Measurements from ENCODE around the gene CPTP. TPM values are rescaled to one million over a fixed set of nuclear protein-coding genes. Genes with fewer than 3 reads are reported as not detected.

The CPTP gene
- total RNA-seq, 1 donor from 2014 or later: 1.0 TPM

DNA sequence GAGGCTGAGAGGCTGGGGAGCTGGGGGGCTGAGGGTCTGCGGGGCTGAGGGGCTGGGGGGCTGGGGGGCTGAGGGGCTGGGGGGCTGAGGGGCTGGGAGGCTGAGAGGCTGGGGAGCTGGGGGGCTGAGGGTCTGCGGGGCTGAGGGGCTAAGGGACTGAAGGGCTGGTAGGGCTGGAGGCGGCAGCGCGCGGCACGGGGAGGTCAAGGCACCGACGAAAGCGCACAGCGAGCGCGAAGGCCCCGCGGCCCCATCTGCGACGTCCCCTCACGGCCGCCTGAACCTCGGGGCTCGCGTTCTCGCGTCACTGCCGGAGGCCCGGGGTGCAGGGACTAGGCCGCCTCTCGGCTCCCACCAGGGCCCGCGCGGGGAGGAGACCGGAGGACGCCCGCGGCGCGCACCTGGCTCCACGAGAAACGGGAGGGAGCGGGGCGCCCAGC, 498 bp upstream of the CPTP start:
- Histone ChIP-seq H3K9ac (peak overlapping the region; percentile 90), H3K4me2 (peak overlapping the region; percentile 99), H3K4me3 (peak overlapping the region; percentile 90), H3K4me1 (peaks cover 4% of the 10 kb centered on the region), H3K36me3 (no peaks in the 10 kb centered on the region), H4K20me1 (ENCODE audit: low read depth) (peaks cover 59% of the 10 kb centered on the region), H2AFZ (replicated peaks) (peak overlapping the region; percentile 22), H3F3A (ENCODE audit: low read depth) (no peaks in the 10 kb centered on the region), H3K79me2 (ENCODE audit: low read depth) (peaks cover 61% of the 10 kb centered on the region), H3K27me3 (no peaks in the 10 kb centered on the region), H3K9me3 (ENCODE audit: low read depth) (no peaks in the 10 kb centered on the region), H3K27ac (no peak overlapping the region)
- DNase-seq (ENCODE audit: low spot score): no peak
- H3K36me3 Mint-ChIP-seq: peaks cover 6% of the 10 kb centered on the region
- peaks cover 11% of the 10 kb centered on the region for H3K4me1 Mint-ChIP-seq
- H3K4me3 Mint-ChIP-seq: peak overlapping the region; percentile 88
- H3K27me3 Mint-ChIP-seq (ENCODE audit: insufficient read depth, low read depth): peaks cover 10% of the 10 kb centered on the region
- no peak overlapping the region for H3K27ac Mint-ChIP-seq
- no peaks in the 10 kb centered on the region for H3K9me3 Mint-ChIP-seq
- no peak for TF ChIP-seq EZH2phosphoT487 (IDR thresholded peaks at IDR 0.05)
- TF ChIP-seq EZH2 (IDR thresholded peaks at IDR 0.05): no peak
- TF ChIP-seq, protein P1, sequence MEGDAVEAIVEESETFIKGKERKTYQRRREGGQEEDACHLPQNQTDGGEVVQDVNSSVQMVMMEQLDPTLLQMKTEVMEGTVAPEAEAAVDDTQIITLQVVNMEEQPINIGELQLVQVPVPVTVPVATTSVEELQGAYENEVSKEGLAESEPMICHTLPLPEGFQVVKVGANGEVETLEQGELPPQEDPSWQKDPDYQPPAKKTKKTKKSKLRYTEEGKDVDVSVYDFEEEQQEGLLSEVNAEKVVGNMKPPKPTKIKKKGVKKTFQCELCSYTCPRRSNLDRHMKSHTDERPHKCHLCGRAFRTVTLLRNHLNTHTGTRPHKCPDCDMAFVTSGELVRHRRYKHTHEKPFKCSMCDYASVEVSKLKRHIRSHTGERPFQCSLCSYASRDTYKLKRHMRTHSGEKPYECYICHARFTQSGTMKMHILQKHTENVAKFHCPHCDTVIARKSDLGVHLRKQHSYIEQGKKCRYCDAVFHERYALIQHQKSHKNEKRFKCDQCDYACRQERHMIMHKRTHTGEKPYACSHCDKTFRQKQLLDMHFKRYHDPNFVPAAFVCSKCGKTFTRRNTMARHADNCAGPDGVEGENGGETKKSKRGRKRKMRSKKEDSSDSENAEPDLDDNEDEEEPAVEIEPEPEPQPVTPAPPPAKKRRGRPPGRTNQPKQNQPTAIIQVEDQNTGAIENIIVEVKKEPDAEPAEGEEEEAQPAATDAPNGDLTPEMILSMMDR (IDR thresholded peaks at IDR 0.05): no peak

DNA sequence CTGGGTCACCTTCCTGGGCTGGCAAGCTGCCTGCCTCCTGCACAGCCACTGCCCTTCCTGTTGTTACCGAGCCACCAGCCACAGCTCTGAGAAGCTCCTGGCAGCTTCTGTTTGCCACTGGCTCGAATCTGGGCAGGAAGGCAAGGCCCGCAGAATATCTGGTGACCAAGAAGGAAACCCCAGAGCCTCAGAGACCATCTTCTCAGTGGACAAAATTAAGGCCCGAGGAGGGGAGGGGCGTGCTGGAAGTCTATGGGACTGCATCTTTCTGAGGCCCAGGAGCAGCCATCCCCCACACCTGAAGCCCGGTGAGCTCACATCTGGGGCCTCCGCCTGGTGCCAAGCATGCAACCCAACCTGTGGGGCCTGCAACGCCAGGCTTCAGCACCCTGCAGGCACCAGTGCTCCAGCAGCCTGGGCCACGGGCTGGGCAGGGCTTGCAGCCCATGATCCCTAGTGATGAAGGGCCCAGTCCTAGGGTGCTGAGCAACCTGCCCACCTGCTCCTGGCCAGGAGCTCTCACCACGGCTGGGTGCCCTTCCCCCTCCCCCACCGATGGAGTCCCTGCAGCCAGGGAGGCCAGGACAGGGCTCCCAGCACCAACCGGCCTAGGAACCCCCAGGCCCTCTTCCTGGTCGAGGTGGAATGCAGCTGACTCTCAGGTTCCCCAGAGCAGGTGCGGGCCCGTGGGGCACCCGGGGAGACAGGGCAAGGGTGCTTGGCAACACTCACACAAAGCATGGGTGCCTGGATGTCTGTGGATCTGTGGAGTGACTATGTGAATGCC, 879 bp downstream of the CPTP start:
- H3K4me2 ChIP-seq: peak overlapping the region; percentile 99
- no peak for DNase-seq (ENCODE audit: low spot score)
- Mint-ChIP-seq H3K4me3 (peak overlapping the region; percentile 79), H3K27ac (no peak overlapping the region), H3K4me1 (peaks cover 11% of the 10 kb centered on the region), H3K27me3 (ENCODE audit: insufficient read depth, low read depth) (peaks cover 11% of the 10 kb centered on the region), H3K9me3 (no peaks in the 10 kb centered on the region), H3K36me3 (peaks cover 6% of the 10 kb centered on the region)
- H3K27me3 ChIP-seq: no peaks in the 10 kb centered on the region
- no peak overlapping the region for H3K27ac ChIP-seq
- peak overlapping the region; percentile 93 for H3K9ac ChIP-seq
- peak overlapping the region; percentile 90 for H3K4me3 ChIP-seq
- H3K36me3 ChIP-seq: no peaks in the 10 kb centered on the region
- peaks cover 4% of the 10 kb centered on the region for H3K4me1 ChIP-seq
- peaks cover 48% of the 10 kb centered on the region for H3K79me2 ChIP-seq (ENCODE audit: low read depth)
- TF ChIP-seq EZH2 (IDR thresholded peaks at IDR 0.05) (no peak), EZH2phosphoT487 (IDR thresholded peaks at IDR 0.05) (no peak)
- TF ChIP-seq, protein P1 (IDR thresholded peaks at IDR 0.05): no peak
- peaks cover 9% of the 10 kb centered on the region for H3F3A ChIP-seq (ENCODE audit: low read depth)
- H3K9me3 ChIP-seq (ENCODE audit: low read depth): no peaks in the 10 kb centered on the region
- peaks cover 59% of the 10 kb centered on the region for H4K20me1 ChIP-seq (ENCODE audit: low read depth)
- no peak overlapping the region for H2AFZ ChIP-seq (replicated peaks)

DNA sequence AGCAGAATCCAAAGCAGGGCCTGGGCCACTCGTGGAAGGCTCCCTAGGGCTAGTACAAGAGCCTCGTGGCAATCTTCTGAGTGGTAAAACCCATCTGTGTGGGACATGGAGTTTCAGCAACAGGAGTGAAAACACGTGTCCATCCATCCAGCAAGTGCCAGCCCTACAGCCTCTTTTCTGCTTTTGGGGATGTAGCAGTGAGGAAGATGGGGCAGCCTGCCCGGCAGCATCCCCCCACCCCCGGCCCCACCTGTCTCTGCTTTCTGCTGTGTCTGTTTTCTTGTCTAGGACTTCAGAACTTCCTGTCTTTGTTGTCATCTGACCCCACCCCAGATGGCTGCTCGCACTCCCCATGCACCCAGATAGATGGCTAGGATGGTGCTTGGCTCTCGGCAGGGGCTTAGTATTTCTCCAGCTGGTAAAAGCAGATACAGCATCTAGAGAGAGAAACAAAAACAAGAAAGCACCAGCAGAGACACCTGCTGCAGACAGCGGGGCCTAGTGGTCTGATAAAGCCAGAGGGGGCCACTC, 1.5 kb downstream of the CPTP start:
- Histone ChIP-seq H3F3A (ENCODE audit: low read depth) (peaks cover 13% of the 10 kb centered on the region), H4K20me1 (ENCODE audit: low read depth) (peaks cover 57% of the 10 kb centered on the region), H3K79me2 (ENCODE audit: low read depth) (peaks cover 42% of the 10 kb centered on the region), H3K9me3 (ENCODE audit: low read depth) (no peaks in the 10 kb centered on the region), H3K9ac (no peak overlapping the region), H3K4me2 (no peak overlapping the region), H3K27ac (no peak overlapping the region), H3K4me1 (peaks cover 4% of the 10 kb centered on the region), H3K36me3 (no peaks in the 10 kb centered on the region), H3K4me3 (no peak overlapping the region), H2AFZ (replicated peaks) (no peak overlapping the region), H3K27me3 (no peaks in the 10 kb centered on the region)
- peaks cover 11% of the 10 kb centered on the region for H3K4me1 Mint-ChIP-seq
- peaks cover 6% of the 10 kb centered on the region for H3K36me3 Mint-ChIP-seq
- DNase-seq (ENCODE audit: low spot score): no peak
- no peaks in the 10 kb centered on the region for H3K9me3 Mint-ChIP-seq
- peak overlapping the region; percentile 77 for H3K4me3 Mint-ChIP-seq
- H3K27me3 Mint-ChIP-seq (ENCODE audit: insufficient read depth, low read depth): peaks cover 15% of the 10 kb centered on the region
- TF ChIP-seq, protein P1 (IDR thresholded peaks at IDR 0.05): no peak
- TF ChIP-seq EZH2 (IDR thresholded peaks at IDR 0.05) (no peak), EZH2phosphoT487 (IDR thresholded peaks at IDR 0.05) (no peak)
- no peak overlapping the region for H3K27ac Mint-ChIP-seq

Measured in neural progenitor cell (in vitro differentiated cells).